GM12878 (cell line): ENCODE measurements around the gene FRAS1. TPM values are rescaled to one million over a fixed set of nuclear protein-coding genes. Genes with fewer than 3 reads are reported as not detected.

Experiments used
- ATAC-seq: fragments of 200-7000 bp; cut with Tn5 transposase; 3 replicates; pipeline ENCODE4 v1.9.1; 2020; ENCODE audit warnings: mild to moderate bottlenecking, moderate library complexity
- BruUV-seq: library from RNA; stranded (reverse); fragments of 400-500 nt; replicated peaks from 2 replicates; lab custom pipeline; 2021; lab: Mats Ljungman, UMichigan
- CTCF ChIA-PET: fragments of 300-600 bp; sonication (Branson Sonifier 250); formaldehyde crosslinking; extraction: SDS; loops from one replicate; lab custom pipeline; 2021; ENCODE audit warnings: inconsistent platforms; lab: Yijun Ruan, JAX
- POLR2A ChIA-PET: fragments of 350-600 bp; formaldehyde crosslinking; extraction: SDS; loops from one replicate; lab custom pipeline; 2021; ENCODE audit warnings: inconsistent platforms; lab: Charles Lee
- RAD21 ChIA-PET: fragments of 300-600 bp; sonication (Branson Sonifier 250); formaldehyde crosslinking; loops from one replicate; lab custom pipeline; 2023; ENCODE audit warnings: antibody characterized with exemption; ENCODE audit not compliant: unreplicated experiment; lab: Charles Lee
- SMC1A ChIA-PET: fragments of 300-600 bp; sonication (Branson Sonifier 250); formaldehyde crosslinking; loops from one replicate; lab custom pipeline; 2023; ENCODE audit not compliant: unreplicated experiment, uncharacterized antibody; lab: Charles Lee
- DNase-seq: peaks from one replicate; pipeline ENCODE4 v3.0.0-alpha.2; 2011; ENCODE audit warnings: low read depth, low spot score
- FAIRE-seq: peaks from 3 replicates; lab custom pipeline; 2011; peaks lifted over from hg19 to GRCh38; lab: Jason Lieb, UNC
- H2AFZ ChIP-seq: 2 replicates; pipeline ENCODE4 v1.6.0; 2011; ENCODE audit warnings: low read depth, low read length, control low read depth; ENCODE audit not compliant: control insufficient read depth
- H3K27ac ChIP-seq: 2 replicates; pipeline ENCODE4 v1.5.1; 2011; ENCODE audit warnings: control low read depth; ENCODE audit not compliant: control insufficient read depth, insufficient read depth
- H3K27me3 ChIP-seq, 2 experiments: replicated peaks in 1 of 2; 2 replicates each; pipeline versions ENCODE4 v1.6.0 to v1.6.1; 2011; ENCODE audit warnings: low read length in 1 of 2; ENCODE audit not compliant: control insufficient read depth in 2 of 2, insufficient read depth in 2 of 2
- H3K36me3 ChIP-seq, 2 experiments: 2 replicates each; pipeline ENCODE4 v1.5.1; 2011; ENCODE audit warnings: low read length in 1 of 2; ENCODE audit not compliant: control insufficient read depth in 2 of 2, insufficient read depth in 2 of 2
- H3K4me1 ChIP-seq: 2 replicates; pipeline ENCODE4 v1.6.1; 2011; ENCODE audit warnings: mild to moderate bottlenecking, low read length, moderate library complexity, mixed read lengths; ENCODE audit not compliant: control insufficient read depth, insufficient read depth
- H3K4me2 ChIP-seq: 2 replicates; pipeline ENCODE4 v1.6.0; 2011; ENCODE audit warnings: control low read depth; ENCODE audit not compliant: control insufficient read depth, insufficient read depth
- H3K4me3 ChIP-seq: fragments of 200-600 bp; sonication (generic); 2 replicates; pipeline ENCODE4 v1.5.1; 2016
- H3K79me2 ChIP-seq: 2 replicates; pipeline ENCODE4 v1.6.0; 2011; ENCODE audit warnings: low read length; ENCODE audit not compliant: control insufficient read depth, insufficient read depth
- H3K9ac ChIP-seq: 2 replicates; pipeline ENCODE4 v1.8.0; 2011; ENCODE audit warnings: low read length, control low read depth, mixed read lengths; ENCODE audit not compliant: control insufficient read depth, insufficient read depth
- H3K9me3 ChIP-seq: replicated peaks from 3 replicates; pipeline ENCODE4 v1.5.1; 2011; ENCODE audit warnings: mild to moderate bottlenecking, low read length; ENCODE audit not compliant: control insufficient read depth, insufficient read depth
- H4K20me1 ChIP-seq: 2 replicates; pipeline ENCODE4 v1.6.0; 2011; ENCODE audit not compliant: control insufficient read depth, insufficient read depth
- ETV6 ChIP-seq, 2 experiments: fragments of 450-650 bp in 1 of 2; IDR thresholded peaks in 1 of 2; conservative IDR thresholded peaks in 1 of 2; 2 replicates each; pipeline ENCODE4 v1.6.1; 2014; ENCODE audit warnings: antibody characterized with exemption in 1 of 2, borderline replicate concordance in 1 of 2, low read depth in 1 of 2, mild to moderate bottlenecking in 1 of 2, moderate library complexity in 1 of 2
- SUPT20H ChIP-seq: IDR thresholded peaks from 2 replicates; pipeline ENCODE4 v1.6.1; 2011; ENCODE audit warnings: low read depth, mild to moderate bottlenecking, low read length, moderate library complexity, borderline replicate concordance; ENCODE audit not compliant: control insufficient read depth
- ZBTB4 ChIP-seq: fragments of 450-650 bp; formaldehyde crosslinking; IDR thresholded peaks from 2 replicates; pipeline ENCODE4 v1.4.0; 2022; ENCODE audit warnings: mild to moderate bottlenecking, moderate library complexity
- WGBS: methylation state at CpG from one replicate; pipeline ENCODE4 v1.1.6; 2016; ENCODE audit warnings: low lambda C conversion rate; ENCODE audit not compliant: insufficient replicate concordance, insufficient coverage; ENCODE audit errors: missing lambda C conversion rate; 5-methylcytosine and 5-hydroxymethylcytosine counted together
- in situ Hi-C: fragments of 300-500 bp; cut with MboI; formaldehyde crosslinking; loops from 9 replicates; pipeline ENCODE4 v1.14.3; 2018; ENCODE audit warnings: mixed read lengths
- intact Hi-C: fragments of 100-400 bp; cut with micrococcal nuclease; formaldehyde crosslinking; loops from one replicate; pipeline ENCODE4 v1.14.2; 2022; ENCODE audit not compliant: unreplicated experiment
- polyA plus RNA-seq, 11 experiments: library from polyadenylated mRNA; depleted of rRNA in 4 of 11; unstranded in 6 of 11; stranded (reverse) in 5 of 11; fragments of >200 nt; fragmentation: Nextera tagmentation in 4 of 11; fragmentation: Illumina TruSeq in 1 of 11; extraction: Ambion mirVana in 4 of 11; extraction: Trizol in 1 of 11; gene quantifications; 1 replicate in 1 of 11; 2 replicates in 10 of 11; pipeline versions ENCODE4 v1.2.1 to v1.2.3, GENCODE V29; 2011 to 2016; ENCODE audit warnings: inconsistent platforms in 2 of 11, missing spikeins in 2 of 11, low read depth in 1 of 11
- total RNA-seq, 4 experiments: library from RNA; depleted of rRNA in 3 of 4; stranded (reverse); fragments of >200 nt in 3 of 4; fragmentation: Illumina TruSeq in 1 of 4; extraction: Trizol in 1 of 4; gene quantifications; 2 replicates each; pipeline versions ENCODE4 v1.2.1 to v1.2.3, GENCODE V29; 2013 to 2021

The FRAS1 gene
- total and polyA plus RNA-seq, 10 of the 15 experiments (the other 5 are each of a cell fraction or from before 2014, with no cell fraction given): 0.08 to 11.7 (median 0.20) TPM

GRCh38 chr4:78379991-78380729, 323.0 kb downstream of the FRAS1 start:
- ChIA-PET RAD21 (interaction anchor here (2.1 kb wide), 1 partner anchor 320 kb away, joined by 9 read pairs; no protein-coding TSS in a partner anchor), CTCF (interaction anchor here (0.6 kb wide), 1 partner anchor 1950 kb away, joined by 4 read pairs; no protein-coding TSS in a partner anchor), SMC1A (interaction anchor here (0.6 to 1.5 kb wide), 7 partner anchors 9 to 321 kb away, joined by 3 to 6 read pairs (median 3); no protein-coding TSS in a partner anchor), POLR2A (no interaction called here)
- H2AFZ ChIP-seq: no peak overlapping the region
- BruUV-seq: no TSS peak
- DNase-seq: no peak
- no peaks in the 10 kb centered on the region for H3K79me2 ChIP-seq
- H3K36me3 ChIP-seq: no peaks in the 10 kb centered on the region
- no peak for FAIRE-seq
- intact Hi-C loops: no loop called here
- no peak overlapping the region for H3K27ac ChIP-seq
- no peaks in the 10 kb centered on the region for H4K20me1 ChIP-seq
- H3K4me3 ChIP-seq: no peak overlapping the region
- TF ChIP-seq SUPT20H: no peak
- no peak for TF ChIP-seq ETV6 (conservative IDR thresholded peaks at IDR 0.05 in 1 of 2, IDR thresholded peaks at IDR 0.05 in 1 of 2; ENCODE audit: borderline replicate concordance in 1 of 2, low read depth in 1 of 2)
- TF ChIP-seq ZBTB4: no peak
- H3K4me1 ChIP-seq: no peaks in the 10 kb centered on the region
- H3K4me2 ChIP-seq: no peak overlapping the region
- in situ Hi-C loops: no loop called here
- no peaks in the 10 kb centered on the region for H3K9me3 ChIP-seq
- H3K9ac ChIP-seq: no peak overlapping the region
- no peaks in the 10 kb centered on the region for H3K27me3 ChIP-seq
- WGBS: 44% methylated on average over 4 of the region's 4 CpGs
- no peak for ATAC-seq
